ENCODE results near the gene DAPK1. TPM values are rescaled to one million over a fixed set of nuclear protein-coding genes. Genes with fewer than 3 reads are reported as not detected.

Gene DAPK1
- total RNA-seq, 1 experiment from 2014 or later: 133 TPM

GRCh38 chr9:87579781-87580541 lies 82.3 kb downstream of the DAPK1 start:
- BruUV-seq (replicated peaks): no TSS peak
- peaks cover 51% of the 10 kb centered on the region for H3K4me1 Mint-ChIP-seq (ENCODE audit: low read depth, unreplicated experiment)
- CTCF ChIA-PET: interaction anchor here (0.5 kb wide), 1 partner anchor 193 kb away, joined by 5 read pairs; no protein-coding TSS in a partner anchor
- no peak overlapping the region for H3K4me3 Mint-ChIP-seq (ENCODE audit: low read depth, unreplicated experiment)
- DNase-seq: no peak
- H3K9me3 Mint-ChIP-seq (ENCODE audit: low read depth, unreplicated experiment): no peaks in the 10 kb centered on the region
- no peak overlapping the region for H3K27ac Mint-ChIP-seq (ENCODE audit: unreplicated experiment)
- intact Hi-C loops (cut with micrococcal nuclease; ENCODE audit: unreplicated experiment): loop anchor here (10.0 kb wide), 1 partner anchor 75 kb away; no protein-coding TSS in a partner anchor
- H3K36me3 Mint-ChIP-seq (ENCODE audit: insufficient read depth, unreplicated experiment): peaks cover 15% of the 10 kb centered on the region
- no peak for TF ChIP-seq CTCF (IDR thresholded peaks at IDR 0.05; ENCODE audit: unreplicated experiment)
- H3K27me3 Mint-ChIP-seq (ENCODE audit: unreplicated experiment): no peaks in the 10 kb centered on the region

DNA sequence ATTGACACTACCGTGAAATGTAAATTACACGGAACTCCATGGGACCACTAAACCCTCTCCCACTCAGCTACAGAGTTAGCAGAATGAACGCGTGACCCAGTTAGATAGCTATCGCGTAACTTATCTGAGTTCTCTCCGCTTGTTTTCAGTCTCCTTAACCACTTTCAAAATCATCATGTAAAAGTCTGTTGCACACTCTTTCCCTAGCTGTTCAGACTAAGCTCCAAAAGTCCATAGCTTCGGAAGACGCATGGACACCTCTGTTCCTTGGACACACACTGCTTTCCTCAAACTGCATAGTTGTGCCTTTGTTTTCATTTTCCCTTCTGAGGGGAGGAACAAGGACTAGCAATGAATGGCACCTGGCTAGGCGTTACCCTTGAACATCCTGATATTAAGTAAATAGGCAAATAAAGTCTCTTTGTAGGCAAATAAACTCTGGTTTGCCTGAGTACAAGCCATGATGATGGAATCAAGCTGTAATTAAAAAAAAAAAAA lies 83.3 kb downstream of the DAPK1 start:
- no TSS peak for BruUV-seq (replicated peaks)
- no peak overlapping the region for H3K27ac Mint-ChIP-seq (ENCODE audit: unreplicated experiment)
- peaks cover 49% of the 10 kb centered on the region for H3K4me1 Mint-ChIP-seq (ENCODE audit: low read depth, unreplicated experiment)
- TF ChIP-seq CTCF (IDR thresholded peaks at IDR 0.05; ENCODE audit: unreplicated experiment): no peak
- H3K36me3 Mint-ChIP-seq (ENCODE audit: insufficient read depth, unreplicated experiment): peaks cover 15% of the 10 kb centered on the region
- CTCF ChIA-PET: no interaction called here
- H3K4me3 Mint-ChIP-seq (ENCODE audit: low read depth, unreplicated experiment): no peak overlapping the region
- no peaks in the 10 kb centered on the region for H3K27me3 Mint-ChIP-seq (ENCODE audit: unreplicated experiment)
- intact Hi-C loops (cut with micrococcal nuclease; ENCODE audit: unreplicated experiment): no loop called here
- no peaks in the 10 kb centered on the region for H3K9me3 Mint-ChIP-seq (ENCODE audit: low read depth, unreplicated experiment)
- no peak for DNase-seq

DNA sequence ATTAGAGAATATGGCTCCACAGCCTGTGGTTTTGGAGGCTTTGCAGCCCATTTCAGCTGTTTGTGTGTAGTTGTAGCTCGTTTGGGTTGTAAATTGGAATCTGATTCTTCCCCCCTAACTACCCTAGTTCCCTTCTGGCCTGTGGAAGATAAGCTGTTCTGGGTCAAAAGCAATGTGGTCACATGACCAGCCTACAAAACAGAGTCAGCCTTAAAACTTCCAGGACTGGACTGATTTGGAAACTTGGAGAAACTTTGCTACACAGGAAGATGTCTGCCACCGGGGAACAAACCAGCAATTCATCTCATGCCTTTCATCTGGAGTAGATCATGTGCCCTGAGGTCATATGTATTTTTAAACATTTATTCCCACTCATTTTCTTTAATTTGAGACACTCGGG lies 83.8 kb downstream of the DAPK1 start:
- no TSS peak for BruUV-seq (replicated peaks)
- no peak for TF ChIP-seq CTCF (IDR thresholded peaks at IDR 0.05; ENCODE audit: unreplicated experiment)
- CTCF ChIA-PET: no interaction called here
- no peaks in the 10 kb centered on the region for H3K9me3 Mint-ChIP-seq (ENCODE audit: low read depth, unreplicated experiment)
- no peaks in the 10 kb centered on the region for H3K27me3 Mint-ChIP-seq (ENCODE audit: unreplicated experiment)
- H3K4me1 Mint-ChIP-seq (ENCODE audit: low read depth, unreplicated experiment): peaks cover 44% of the 10 kb centered on the region
- no peak overlapping the region for H3K4me3 Mint-ChIP-seq (ENCODE audit: low read depth, unreplicated experiment)
- intact Hi-C loops (cut with micrococcal nuclease; ENCODE audit: unreplicated experiment): no loop called here
- H3K36me3 Mint-ChIP-seq (ENCODE audit: insufficient read depth, unreplicated experiment): peaks cover 11% of the 10 kb centered on the region
- DNase-seq: no peak
- no peak overlapping the region for H3K27ac Mint-ChIP-seq (ENCODE audit: unreplicated experiment)

DNA sequence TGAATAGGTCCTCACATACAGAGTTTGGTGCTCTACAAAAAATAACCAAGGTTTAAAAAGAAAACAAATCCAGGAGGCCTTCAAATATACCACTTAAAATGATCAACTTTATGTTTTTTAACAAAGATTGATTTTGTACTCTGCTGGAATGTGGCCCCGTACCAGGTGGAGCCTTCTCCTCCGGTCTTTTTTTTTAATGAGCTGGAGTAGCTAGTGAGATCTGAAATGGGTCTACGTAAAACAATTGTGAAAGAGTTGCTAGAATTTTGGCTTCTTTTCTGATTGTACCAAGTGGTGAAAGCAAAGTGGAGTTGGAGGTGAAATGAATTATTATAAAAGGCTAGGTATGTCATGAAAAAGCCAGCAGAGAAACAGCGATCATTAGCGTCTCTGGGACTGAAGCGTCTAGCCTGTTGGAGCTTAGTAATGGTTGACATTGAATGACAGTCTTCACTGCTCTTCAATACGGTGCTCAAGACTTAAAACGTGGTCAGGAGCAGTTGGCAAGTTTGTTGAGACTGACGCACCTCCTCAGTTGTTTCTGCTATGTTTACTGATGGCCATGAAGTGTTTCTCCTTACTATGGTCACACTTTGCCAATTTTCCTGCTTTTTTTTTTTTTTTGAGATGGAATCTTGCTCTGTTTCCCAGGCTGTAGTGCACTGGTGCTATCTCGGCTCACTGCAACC lies 84.4 kb downstream of the DAPK1 start:
- DNase-seq: no peak
- intact Hi-C loops (cut with micrococcal nuclease; ENCODE audit: unreplicated experiment): no loop called here

More for the DNA sequence above, 84.4 kb downstream of the DAPK1 start:
- no peaks in the 10 kb centered on the region for H3K27me3 Mint-ChIP-seq (ENCODE audit: unreplicated experiment)
- H3K27ac Mint-ChIP-seq (ENCODE audit: unreplicated experiment): no peak overlapping the region
- peaks cover 42% of the 10 kb centered on the region for H3K4me1 Mint-ChIP-seq (ENCODE audit: low read depth, unreplicated experiment)
- no peak for TF ChIP-seq CTCF (IDR thresholded peaks at IDR 0.05; ENCODE audit: unreplicated experiment)
- no peaks in the 10 kb centered on the region for H3K9me3 Mint-ChIP-seq (ENCODE audit: low read depth, unreplicated experiment)
- no TSS peak for BruUV-seq (replicated peaks)
- H3K4me3 Mint-ChIP-seq (ENCODE audit: low read depth, unreplicated experiment): no peak overlapping the region
- CTCF ChIA-PET: no interaction called here
- peaks cover 9% of the 10 kb centered on the region for H3K36me3 Mint-ChIP-seq (ENCODE audit: insufficient read depth, unreplicated experiment)

Measured in Calu3 (cell line).